H9 (cell line): ENCODE measurements around the gene USP49. TPM values are rescaled to one million over a fixed set of nuclear protein-coding genes. Genes with fewer than 3 reads are reported as not detected.

Experiments
- DNase-seq: peaks from one replicate; pipeline ENCODE4 v3.0.0-alpha.2; 2017
- H2AFZ ChIP-seq: one replicate; pipeline ENCODE4 v1.6.1; 2013; ENCODE audit warnings: mild to moderate bottlenecking, low read length, control low read depth, moderate library complexity
- H2AK5ac ChIP-seq: 2 replicates; pipeline ENCODE4 v1.6.1; 2013; ENCODE audit warnings: low read length, control low read depth, mixed read lengths; ENCODE audit not compliant: insufficient read length
- H2BK120ac ChIP-seq: one replicate; pipeline ENCODE4 v1.6.1; 2013; ENCODE audit warnings: low read depth, mild to moderate bottlenecking, low read length, control low read depth, inconsistent platforms; ENCODE audit not compliant: poor library complexity, severe bottlenecking
- H2BK12ac ChIP-seq: 2 replicates; pipeline ENCODE4 v1.6.1; 2013; ENCODE audit warnings: low read length, control low read depth, mixed read lengths, low read depth; ENCODE audit not compliant: insufficient read length
- H2BK15ac ChIP-seq: 2 replicates; pipeline ENCODE4 v1.6.1; 2013; ENCODE audit warnings: low read depth, low read length, control low read depth
- H2BK20ac ChIP-seq: one replicate; pipeline ENCODE4 v1.6.1; 2013; ENCODE audit warnings: low read depth, mild to moderate bottlenecking, low read length, control low read depth, inconsistent platforms; ENCODE audit not compliant: poor library complexity, severe bottlenecking
- H2BK5ac ChIP-seq: 2 replicates; pipeline ENCODE4 v1.6.1; 2013; ENCODE audit warnings: low read length, control low read depth, mixed read lengths; ENCODE audit not compliant: insufficient read length
- H3K14ac ChIP-seq: 2 replicates; pipeline ENCODE4 v1.6.1; 2013; ENCODE audit warnings: low read length, control low read depth; ENCODE audit not compliant: insufficient read depth
- H3K18ac ChIP-seq: 2 replicates; pipeline ENCODE4 v1.6.1; 2013; ENCODE audit warnings: low read depth, mild to moderate bottlenecking, mixed read lengths, low read length, control low read depth; ENCODE audit not compliant: insufficient read length
- H3K23ac ChIP-seq: 2 replicates; pipeline ENCODE4 v1.6.1; 2013; ENCODE audit warnings: low read length, control low read depth, mixed read lengths, low read depth; ENCODE audit not compliant: insufficient read length
- H3K23me2 ChIP-seq: 2 replicates; pipeline ENCODE4 v1.6.1; 2013; ENCODE audit warnings: low read depth, mild to moderate bottlenecking, mixed read lengths, low read length, control low read depth; ENCODE audit not compliant: insufficient read length, poor library complexity, severe bottlenecking
- H3K27ac ChIP-seq: 2 replicates; pipeline ENCODE4 v1.5.1; 2013; ENCODE audit warnings: low read length, control low read depth, mixed read lengths, low read depth; ENCODE audit not compliant: insufficient read length
- H3K27me3 ChIP-seq: 2 replicates; pipeline ENCODE4 v1.6.1; 2013; ENCODE audit warnings: low read length, control low read depth, inconsistent platforms; ENCODE audit not compliant: insufficient read depth
- H3K4ac ChIP-seq: 2 replicates; pipeline ENCODE4 v1.6.1; 2013; ENCODE audit warnings: low read depth, mild to moderate bottlenecking, control low read depth, inconsistent platforms, low read length, moderate library complexity
- H3K4me1 ChIP-seq: 2 replicates; pipeline ENCODE4 v1.6.1; 2013; ENCODE audit warnings: low read length, control low read depth, inconsistent platforms; ENCODE audit not compliant: insufficient read depth
- H3K4me2 ChIP-seq: 2 replicates; pipeline ENCODE4 v1.6.1; 2013; ENCODE audit warnings: low read length, control low read depth, mixed read lengths; ENCODE audit not compliant: insufficient read length, insufficient read depth
- H3K56ac ChIP-seq: 2 replicates; pipeline ENCODE4 v1.6.1; 2013; ENCODE audit warnings: low read depth, mild to moderate bottlenecking, mixed read lengths, low read length, control low read depth; ENCODE audit not compliant: insufficient read length
- H3K79me1 ChIP-seq: 2 replicates; pipeline ENCODE4 v1.6.1; 2013; ENCODE audit warnings: low read depth, mild to moderate bottlenecking, moderate library complexity, low read length, control low read depth, inconsistent platforms; ENCODE audit not compliant: insufficient read depth, poor library complexity, severe bottlenecking
- H3K79me2 ChIP-seq: 2 replicates; pipeline ENCODE4 v1.6.1; 2013; ENCODE audit warnings: low read length, control low read depth, inconsistent platforms; ENCODE audit not compliant: insufficient read depth
- H3K9ac ChIP-seq: 2 replicates; pipeline ENCODE4 v1.6.1; 2013; ENCODE audit warnings: low read length, control low read depth, mixed read lengths; ENCODE audit not compliant: insufficient read length; ENCODE audit errors: extremely low read depth
- H3K9me3 ChIP-seq: one replicate; pipeline ENCODE4 v1.6.1; 2013; ENCODE audit warnings: low read depth, low read length, inconsistent platforms; ENCODE audit not compliant: control insufficient read depth
- H3T11ph ChIP-seq: one replicate; pipeline ENCODE4 v1.6.1; 2013; ENCODE audit warnings: mild to moderate bottlenecking, low read length, control low read depth, inconsistent platforms
- H4K20me1 ChIP-seq: one replicate; pipeline ENCODE4 v1.6.1; 2013; ENCODE audit not compliant: control insufficient read depth, insufficient read length, insufficient read depth
- H4K5ac ChIP-seq: 2 replicates; pipeline ENCODE4 v1.6.1; 2013; ENCODE audit warnings: low read depth, mild to moderate bottlenecking, mixed read lengths, low read length, control low read depth; ENCODE audit not compliant: insufficient read length
- H4K8ac ChIP-seq: replicated peaks from 2 replicates; pipeline ENCODE4 v1.6.1; 2013; ENCODE audit warnings: low read length, control low read depth, mixed read lengths, low read depth; ENCODE audit not compliant: insufficient read length
- H4K91ac ChIP-seq: 2 replicates; pipeline ENCODE4 v1.6.1; 2013; ENCODE audit warnings: low read depth, mild to moderate bottlenecking, moderate library complexity, mixed read lengths, low read length, control low read depth; ENCODE audit not compliant: insufficient read length
- H3K27ac Mint-ChIP-seq, 3 experiments: 2 replicates in 2 of 3; 3 replicates in 1 of 3; pipeline ENCODE4 v1.8.0; 2020 to 2021; ENCODE audit warnings: mixed read lengths in 3 of 3, mild to moderate bottlenecking in 1 of 3, moderate library complexity in 1 of 3
- H3K27me3 Mint-ChIP-seq: 2 replicates; pipeline ENCODE4 v1.8.0; 2021; ENCODE audit warnings: low read depth, mild to moderate bottlenecking, moderate library complexity, mixed read lengths
- H3K36me3 Mint-ChIP-seq, 3 experiments: 2 replicates in 2 of 3; 3 replicates in 1 of 3; pipeline ENCODE4 v1.8.0; 2020 to 2021; ENCODE audit warnings: low read depth in 3 of 3, mixed read lengths in 3 of 3; ENCODE audit not compliant: insufficient read depth in 1 of 3
- H3K4me1 Mint-ChIP-seq, 2 experiments: 2 replicates each; pipeline ENCODE4 v1.8.0; 2020; ENCODE audit warnings: mixed read lengths in 2 of 2
- H3K4me3 Mint-ChIP-seq, 2 experiments: 2 replicates in 1 of 2; 3 replicates in 1 of 2; pipeline ENCODE4 v1.8.0; 2020 to 2021; ENCODE audit warnings: mild to moderate bottlenecking in 2 of 2, mixed read lengths in 2 of 2, moderate library complexity in 1 of 2
- H3K9me3 Mint-ChIP-seq, 2 experiments: 2 replicates in 1 of 2; 3 replicates in 1 of 2; pipeline ENCODE4 v1.8.0; 2020; ENCODE audit warnings: mild to moderate bottlenecking in 2 of 2, mixed read lengths in 2 of 2, moderate library complexity in 1 of 2
- CTCF ChIP-seq: fragments of 200-600 bp; sonication (generic); conservative IDR thresholded peaks from 3 replicates; pipeline ENCODE4 v1.8.0; 2021; ENCODE audit warnings: antibody characterized with exemption, mild to moderate bottlenecking
- WGBS: extraction: QIAGEN DNeasy Blood & Tissue Kit; methylation state at CpG from one replicate; pipeline ENCODE4 v1.1.7; 2013; ENCODE audit warnings: missing lambda C conversion rate, low lambda C conversion rate, mixed read lengths; ENCODE audit not compliant: insufficient read length; ENCODE audit errors: extremely low coverage; 5-methylcytosine and 5-hydroxymethylcytosine counted together
- total RNA-seq: library from RNA; stranded (reverse); gene quantifications from 2 replicates; pipeline ENCODE4 v1.2.1, GENCODE V29; 2021

USP49 gene
- total RNA-seq, 1 experiment from 2014 or later, result 19.0 TPM

GRCh38 chr6:41747256-41748101, 147.7 kb downstream of the USP49 start, which contains the start of gene PGC:
PGC (minus strand) TSS chr6:41747397; CDS start chr6:41747334, 63 bp downstream.
- DNase-seq, result no peak
- no CpG with 5 or more reads among the region's 15 CpGs for WGBS
- Mint-ChIP-seq H3K36me3 (no peaks in the 10 kb centered on the region), H3K27ac (peak within 1 kb of the TSS in 1 of 3 experiments; percentile 86; a peak in 2 of 7 replicates), H3K4me3 (no peak within 1 kb of the TSS), H3K9me3 (no peaks in the 10 kb centered on the region), H3K4me1 (no peaks in the 10 kb centered on the region), H3K27me3 (peaks cover 12% of the 10 kb centered on the region)
- H2BK120ac ChIP-seq, result no peak within 1 kb of the TSS
- H3K4me1 ChIP-seq, result no peaks in the 10 kb centered on the region
- H3K4me2 ChIP-seq, result no peak within 1 kb of the TSS
- H2AK5ac ChIP-seq, result no peak within 1 kb of the TSS
- H3K4ac ChIP-seq, result no peak within 1 kb of the TSS
- no peaks in the 10 kb centered on the region for H3K27me3 ChIP-seq
- H3K23ac ChIP-seq, result no peak within 1 kb of the TSS
- H4K20me1 ChIP-seq, result no peaks in the 10 kb centered on the region
- H3K18ac ChIP-seq, result no peak within 1 kb of the TSS
- H2BK12ac ChIP-seq, result no peak within 1 kb of the TSS
- H3K14ac ChIP-seq, result no peak within 1 kb of the TSS; the same call in 1 of the 2 replicates
- H3K27ac ChIP-seq, result no peak within 1 kb of the TSS
- no peak within 1 kb of the TSS for H2AFZ ChIP-seq
- H3K79me1 ChIP-seq, result no peaks in the 10 kb centered on the region
- no peaks in the 10 kb centered on the region for H3K9me3 ChIP-seq
- H3K9ac ChIP-seq, result no peak within 1 kb of the TSS
- no peaks in the 10 kb centered on the region for H3K79me2 ChIP-seq
- no peak within 1 kb of the TSS for H2BK15ac ChIP-seq
- no peak within 1 kb of the TSS for H2BK5ac ChIP-seq
- H4K8ac ChIP-seq, result no peak within 1 kb of the TSS
- no peak within 1 kb of the TSS for H2BK20ac ChIP-seq
- TF ChIP-seq CTCF, result no peak
- no peak within 1 kb of the TSS for H4K5ac ChIP-seq
- H3K56ac ChIP-seq, result no peak within 1 kb of the TSS
- no peaks in the 10 kb centered on the region for H3K23me2 ChIP-seq
- no peak within 1 kb of the TSS for H4K91ac ChIP-seq
- H3T11ph ChIP-seq, result no peak within 1 kb of the TSS
